ENCODE data around the gene PDE3A.
"Not testable (repeated sequence)": the region's sequence is repeated elsewhere in the genome, so short reads cannot be mapped to it uniquely, and the experiment has no call there.

The PDE3A gene

DNA sequence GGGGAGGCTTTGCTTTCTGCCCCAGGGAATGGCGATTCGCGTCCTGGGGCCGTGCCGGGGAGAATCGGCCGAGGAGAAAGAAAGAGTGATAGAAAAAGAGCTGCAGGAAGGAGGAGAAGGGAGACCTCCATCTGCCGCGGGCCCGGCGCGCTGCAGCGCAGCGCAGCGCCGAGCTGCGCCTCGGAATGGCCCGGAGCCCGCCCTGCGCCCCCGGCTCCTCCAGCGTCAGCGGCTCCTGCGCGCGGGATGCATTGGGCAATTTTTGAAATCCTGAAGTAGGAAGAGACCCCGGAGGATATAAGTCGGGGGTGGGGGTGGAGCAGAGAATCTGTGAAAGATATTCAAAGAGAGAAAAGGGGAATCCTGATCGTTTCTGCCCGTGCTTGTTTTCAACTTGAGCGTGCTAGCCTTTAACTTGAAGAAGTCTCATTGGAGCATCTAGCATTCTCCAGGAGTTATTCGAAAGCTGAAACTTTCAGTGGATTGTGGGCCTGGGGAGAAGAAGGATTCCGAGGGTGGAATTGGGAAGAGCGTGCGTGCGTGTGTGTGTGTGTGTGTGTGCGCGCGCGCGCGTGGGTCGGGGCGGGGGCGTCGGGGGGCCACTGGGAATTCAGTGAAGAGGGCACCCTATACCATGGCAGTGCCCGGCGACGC is 441 bp downstream of the PDE3A start:
- peaks cover 11% of the 10 kb centered on the region for H3K4me1 Mint-ChIP-seq
- H3K36me3 Mint-ChIP-seq = no peaks in the 10 kb centered on the region
- ATAC-seq = peak; percentile 43
- peak overlapping the region; percentile 34 for H3K4me3 Mint-ChIP-seq
- no peak overlapping the region for H3K27ac Mint-ChIP-seq
- no peaks in the 10 kb centered on the region for H3K9me3 Mint-ChIP-seq
- no peak for DNase-seq (ENCODE audit: low spot score in 2 of 2)

DNA sequence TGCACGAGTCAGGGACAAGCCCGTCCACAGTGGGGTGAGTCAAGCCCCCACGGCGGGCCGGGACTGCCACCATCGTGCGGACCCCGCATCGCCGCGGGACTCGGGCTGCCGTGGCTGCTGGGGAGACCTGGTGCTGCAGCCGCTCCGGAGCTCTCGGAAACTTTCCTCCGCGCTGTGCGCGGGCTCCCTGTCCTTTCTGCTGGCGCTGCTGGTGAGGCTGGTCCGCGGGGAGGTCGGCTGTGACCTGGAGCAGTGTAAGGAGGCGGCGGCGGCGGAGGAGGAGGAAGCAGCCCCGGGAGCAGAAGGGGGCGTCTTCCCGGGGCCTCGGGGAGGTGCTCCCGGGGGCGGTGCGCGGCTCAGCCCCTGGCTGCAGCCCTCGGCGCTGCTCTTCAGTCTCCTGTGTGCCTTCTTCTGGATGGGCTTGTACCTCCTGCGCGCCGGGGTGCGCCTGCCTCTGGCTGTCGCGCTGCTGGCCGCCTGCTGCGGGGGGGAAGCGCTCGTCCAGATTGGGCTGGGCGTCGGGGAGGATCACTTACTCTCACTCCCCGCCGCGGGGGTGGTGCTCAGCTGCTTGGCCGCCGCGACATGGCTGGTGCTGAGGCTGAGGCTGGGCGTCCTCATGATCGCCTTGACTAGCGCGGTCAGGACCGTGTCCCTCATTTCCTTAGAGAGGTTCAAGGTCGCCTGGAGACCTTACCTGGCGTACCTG is 1.1 kb downstream of the PDE3A start:
- H3K4me1 Mint-ChIP-seq = peaks cover 11% of the 10 kb centered on the region
- no peaks in the 10 kb centered on the region for H3K9me3 Mint-ChIP-seq
- no peaks in the 10 kb centered on the region for H3K36me3 Mint-ChIP-seq
- ATAC-seq (peak; percentile 59), DNase-seq (ENCODE audit: low spot score in 2 of 2) (no peak)
- H3K4me3 Mint-ChIP-seq = peak overlapping the region; percentile 34
- no peak overlapping the region for H3K27ac Mint-ChIP-seq

DNA sequence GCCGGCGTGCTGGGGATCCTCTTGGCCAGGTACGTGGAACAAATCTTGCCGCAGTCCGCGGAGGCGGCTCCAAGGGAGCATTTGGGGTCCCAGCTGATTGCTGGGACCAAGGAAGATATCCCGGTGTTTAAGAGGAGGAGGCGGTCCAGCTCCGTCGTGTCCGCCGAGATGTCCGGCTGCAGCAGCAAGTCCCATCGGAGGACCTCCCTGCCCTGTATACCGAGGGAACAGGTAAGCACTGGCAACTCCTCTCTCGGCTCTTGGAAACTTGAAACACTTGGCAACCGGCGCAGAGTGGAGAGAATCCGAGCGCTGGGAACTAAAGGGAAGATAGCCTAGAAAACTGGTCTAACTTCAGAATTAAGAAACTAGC is 1.7 kb downstream of the PDE3A start:
- no peak overlapping the region for H3K27ac Mint-ChIP-seq
- no peaks in the 10 kb centered on the region for H3K9me3 Mint-ChIP-seq
- H3K4me3 Mint-ChIP-seq = peak overlapping the region; percentile 34
- DNase-seq (ENCODE audit: low spot score in 2 of 2) = no peak
- ATAC-seq = no peak
- no peaks in the 10 kb centered on the region for H3K36me3 Mint-ChIP-seq
- peaks cover 11% of the 10 kb centered on the region for H3K4me1 Mint-ChIP-seq

GRCh38 chr12:20370866-20371519 is 2.7 kb downstream of the PDE3A start:
- no peaks in the 10 kb centered on the region for H3K9me3 Mint-ChIP-seq
- no peak overlapping the region for H3K4me3 Mint-ChIP-seq
- H3K4me1 Mint-ChIP-seq = peaks cover 11% of the 10 kb centered on the region
- DNase-seq (ENCODE audit: low spot score in 2 of 2) = no peak
- H3K27ac Mint-ChIP-seq = no peak overlapping the region
- no peaks in the 10 kb centered on the region for H3K36me3 Mint-ChIP-seq
- ATAC-seq = no peak

- ATAC-seq (no peak), DNase-seq (ENCODE audit: low spot score in 2 of 2) (no peak)
- no peaks in the 10 kb centered on the region for H3K36me3 Mint-ChIP-seq
- H3K4me3 Mint-ChIP-seq = no peak overlapping the region
- H3K9me3 Mint-ChIP-seq = no peaks in the 10 kb centered on the region
- peaks cover 11% of the 10 kb centered on the region for H3K4me1 Mint-ChIP-seq
- H3K27ac Mint-ChIP-seq = no peak overlapping the region
These were observed 4.2 kb downstream of the PDE3A start for GRCh38 chr12:20372326-20373096.

- no peaks in the 10 kb centered on the region for H3K4me1 Mint-ChIP-seq
- no peaks in the 10 kb centered on the region for H3K36me3 Mint-ChIP-seq
- no peak overlapping the region for H3K27ac Mint-ChIP-seq
- H3K4me3 Mint-ChIP-seq = no peak overlapping the region
- DNase-seq (ENCODE audit: low spot score in 2 of 2) = no peak
- ATAC-seq = no peak
- no peaks in the 10 kb centered on the region for H3K9me3 Mint-ChIP-seq
These were observed 6.5 kb downstream of the PDE3A start for GRCh38 chr12:20374795-20375194.

DNA sequence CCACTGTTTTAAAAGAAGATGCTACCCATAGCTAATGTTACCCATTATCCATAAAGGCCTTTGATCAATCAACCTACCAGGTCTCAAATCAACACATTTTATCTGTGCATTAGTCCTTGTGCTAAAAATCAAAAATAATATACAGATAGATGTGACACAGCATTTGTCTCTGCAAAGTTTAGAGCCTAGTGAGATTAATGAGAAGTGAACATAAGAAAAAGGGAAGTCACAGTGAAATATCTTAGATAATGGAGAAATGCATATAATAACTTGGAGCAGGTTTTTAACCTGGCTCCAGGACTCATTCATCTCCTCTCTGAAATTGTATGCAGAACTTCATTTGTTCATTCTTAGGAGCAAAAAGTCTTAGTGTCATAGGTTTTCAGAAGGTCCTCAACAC is 7.2 kb downstream of the PDE3A start:
- DNase-seq (ENCODE audit: low spot score in 2 of 2) = no peak
- Mint-ChIP-seq H3K4me1 (no peaks in the 10 kb centered on the region), H3K4me3 (no peak overlapping the region)

GRCh38 chr12:20376984-20377383 is 8.6 kb downstream of the PDE3A start:
- Mint-ChIP-seq H3K9me3 (no peaks in the 10 kb centered on the region), H3K4me3 (no peak overlapping the region), H3K27ac (no peak overlapping the region), H3K4me1 (no peaks in the 10 kb centered on the region), H3K36me3 (no peaks in the 10 kb centered on the region)
- ATAC-seq (no peak), DNase-seq (ENCODE audit: low spot score in 2 of 2) (no peak)

More for the DNA sequence above, 7.2 kb downstream of the PDE3A start:
- no peak for ATAC-seq
- Mint-ChIP-seq H3K27ac (no peak overlapping the region), H3K9me3 (no peaks in the 10 kb centered on the region), H3K36me3 (no peaks in the 10 kb centered on the region)

- H3K36me3 Mint-ChIP-seq = no peaks in the 10 kb centered on the region
- no peak overlapping the region for H3K4me3 Mint-ChIP-seq
- no peak for DNase-seq (ENCODE audit: low spot score in 2 of 2)
- H3K9me3 Mint-ChIP-seq = no peaks in the 10 kb centered on the region
- no peaks in the 10 kb centered on the region for H3K4me1 Mint-ChIP-seq
- H3K27ac Mint-ChIP-seq = no peak overlapping the region
- no peak for ATAC-seq
These were observed 9.4 kb downstream of the PDE3A start for GRCh38 chr12:20377750-20378149.

GRCh38 chr12:20382117-20382516 is 13.8 kb downstream of the PDE3A start:
- ATAC-seq (no peak), DNase-seq (ENCODE audit: low spot score in 2 of 2) (no peak)
- Mint-ChIP-seq H3K27ac (no peak overlapping the region), H3K4me1 (no peaks in the 10 kb centered on the region), H3K4me3 (no peak overlapping the region), H3K36me3 (no peaks in the 10 kb centered on the region), H3K9me3 (peaks cover 3% of the 10 kb centered on the region)

- DNase-seq (ENCODE audit: low spot score in 2 of 2) = no peak
- no peak overlapping the region for H3K4me3 Mint-ChIP-seq
- no peak overlapping the region for H3K27ac Mint-ChIP-seq
- no peaks in the 10 kb centered on the region for H3K4me1 Mint-ChIP-seq
- no peaks in the 10 kb centered on the region for H3K36me3 Mint-ChIP-seq
- peaks cover 3% of the 10 kb centered on the region for H3K9me3 Mint-ChIP-seq
- ATAC-seq = no peak
These were observed 15.3 kb downstream of the PDE3A start for GRCh38 chr12:20383612-20384011.

DNA sequence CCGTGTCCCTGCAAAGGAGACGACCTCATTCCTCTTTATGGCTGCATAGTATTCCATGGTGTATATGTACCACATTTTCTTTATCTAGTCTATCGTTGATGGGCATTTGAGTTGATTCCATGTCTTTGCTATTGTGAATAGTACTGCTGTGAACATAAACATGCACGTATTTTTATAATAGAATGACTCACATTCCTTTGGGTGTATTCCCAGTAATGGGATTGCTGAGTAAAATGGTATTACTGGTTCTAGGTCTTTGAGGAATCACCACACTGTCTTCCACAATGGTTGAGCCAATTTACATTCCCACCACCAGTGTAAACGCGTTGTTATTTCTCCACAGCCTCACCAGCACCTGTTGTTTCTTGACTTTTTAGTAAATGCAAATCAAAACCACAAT is 16.5 kb downstream of the PDE3A start:
- not testable (repeated sequence) for H3K9me3 Mint-ChIP-seq; H3K4me3 Mint-ChIP-seq; H3K4me1 Mint-ChIP-seq; H3K27ac Mint-ChIP-seq; H3K36me3 Mint-ChIP-seq; DNase-seq (ENCODE audit: low spot score in 2 of 2); ATAC-seq

DNA sequence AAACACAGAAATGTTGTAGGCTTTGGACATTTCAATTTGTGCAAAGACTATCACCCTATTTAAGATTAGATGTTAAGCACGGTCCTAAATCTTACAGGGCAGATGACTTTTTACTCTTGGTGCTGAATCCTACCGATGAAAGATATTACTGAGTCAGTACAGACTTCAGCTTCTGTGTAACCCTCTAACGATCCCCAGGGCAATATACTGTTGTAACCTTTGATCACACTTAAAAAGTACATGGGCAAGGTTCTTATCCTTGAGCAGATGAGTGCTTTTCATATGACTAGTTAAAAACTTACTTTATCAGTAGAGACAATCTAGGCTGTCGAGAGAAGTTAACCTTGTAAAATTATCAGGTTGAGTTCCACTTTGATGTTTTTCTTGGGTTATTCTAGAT is 22.5 kb downstream of the PDE3A start:
- no peak for DNase-seq (ENCODE audit: low spot score in 2 of 2)
- H3K27ac Mint-ChIP-seq = no peak overlapping the region
- H3K36me3 Mint-ChIP-seq = no peaks in the 10 kb centered on the region
- ATAC-seq = no peak
- H3K4me1 Mint-ChIP-seq = no peaks in the 10 kb centered on the region
- H3K4me3 Mint-ChIP-seq = no peak overlapping the region
- no peaks in the 10 kb centered on the region for H3K9me3 Mint-ChIP-seq

DNA sequence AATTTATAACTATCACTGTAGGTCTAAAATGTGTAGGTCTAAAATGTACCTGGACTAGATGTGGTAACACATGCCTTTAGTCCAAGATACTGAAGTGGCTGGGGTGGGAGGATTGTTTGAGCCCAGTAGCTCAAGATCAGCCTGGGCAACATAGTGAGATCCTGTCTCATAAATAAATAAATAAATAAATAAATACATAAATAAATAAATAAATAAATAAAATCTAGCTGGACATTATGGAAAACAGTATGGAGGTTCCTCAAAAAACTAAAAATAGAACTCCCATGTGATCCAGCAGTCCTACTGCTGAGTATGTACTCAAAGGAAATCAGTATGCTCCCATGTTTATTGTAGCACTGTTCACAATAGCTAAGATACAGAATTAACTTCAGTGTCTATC is 24.0 kb downstream of the PDE3A start:
- Mint-ChIP-seq H3K4me1 (no peaks in the 10 kb centered on the region), H3K36me3 (no peaks in the 10 kb centered on the region), H3K9me3 (no peaks in the 10 kb centered on the region), H3K27ac (no peak overlapping the region), H3K4me3 (no peak overlapping the region)
- DNase-seq (ENCODE audit: low spot score in 2 of 2) (no peak), ATAC-seq (no peak)

- no peak overlapping the region for H3K4me3 Mint-ChIP-seq
- H3K27ac Mint-ChIP-seq = no peak overlapping the region
- DNase-seq (ENCODE audit: low spot score in 2 of 2) (no peak), ATAC-seq (no peak)
- H3K4me1 Mint-ChIP-seq = no peaks in the 10 kb centered on the region
- no peaks in the 10 kb centered on the region for H3K36me3 Mint-ChIP-seq
- H3K9me3 Mint-ChIP-seq = no peaks in the 10 kb centered on the region
These were observed 25.4 kb downstream of the PDE3A start for GRCh38 chr12:20393707-20394106.
